ENCODE results near the gene CCDC158. TPM values are rescaled to one million over a fixed set of nuclear protein-coding genes. Genes with fewer than 3 reads are reported as not detected.

Gene CCDC158
- total RNA-seq: 7.2 TPM

GRCh38 chr4:76420762-76421581, at the start of gene CCDC158:
Gene CCDC158, minus strand, starts transcription at chr4:76421141. Its CDS starts 17,934 bp downstream, at chr4:76403207.

GRCh38 chr4:76434901-76435527, 14.1 kb upstream of the CCDC158 start, which contains the start of gene SHROOM3:
Gene SHROOM3, plus strand, starts transcription at chr4:76435229. Its CDS starts 824 bp downstream, at chr4:76436053.

GRCh38 chr4:76305971-76306881, 114.7 kb downstream of the CCDC158 start, which contains the start of gene STBD1:
Gene STBD1, plus strand, starts transcription at chr4:76306733. Its CDS starts 37 bp downstream, at chr4:76306770.

Small RNAs within 50 kb of the gene (small RNA-seq; reads per million reads assigned to genes)
- gene RF00278 (not detected), gene RNU6-1000P (not detected)

Other genes with a start within 250 kb of the CCDC158 start
- 231 TPM for gene SCARB2, start 207.3 kb downstream of the CCDC158 start, total RNA-seq
- gene FAM47E, start 169.4 kb downstream of the CCDC158 start, total RNA-seq: 17.5 TPM
- gene STBD1, start 114.4 kb downstream of the CCDC158 start, total RNA-seq: 1.6 TPM
- gene SHROOM3, start 14.1 kb upstream of the CCDC158 start, total RNA-seq: 10.6 TPM

Measured in diencephalon (tissue), 1 donor.